ENCODE results near the gene AFDN. TPM values are rescaled to one million over a fixed set of nuclear protein-coding genes. Genes with fewer than 3 reads are reported as not detected.

The AFDN gene
- total RNA-seq, 3 donors from 2014 or later, result 93.1 to 292 (median 170) TPM

- no peak overlapping the region for H3K27ac ChIP-seq
- no peaks in the 10 kb centered on the region for H3K27me3 ChIP-seq
- no peak overlapping the region for H3K4me3 ChIP-seq
- H3K9me3 ChIP-seq, result no peaks in the 10 kb centered on the region
- no peak for DNase-seq (ENCODE audit: low spot score in 2 of 2)
- H3K4me1 ChIP-seq, result no peaks in the 10 kb centered on the region
- H3K36me3 ChIP-seq, result no peaks in the 10 kb centered on the region
- intact Hi-C loops (cut with DNase I; ENCODE audit: low total_unique reads), result no loop called here
- TF ChIP-seq POLR2AphosphoS5 (IDR thresholded peaks at IDR 0.05), result no peak
- TF ChIP-seq CTCF (IDR thresholded peaks at IDR 0.05), result no peak
- TF ChIP-seq POLR2A (IDR thresholded peaks at IDR 0.05), result no peak
Observed at GRCh38 chr6:167928111-167928510, 101.4 kb downstream of the AFDN start.

- intact Hi-C loops (cut with DNase I; ENCODE audit: low total_unique reads), result no loop called here
- Histone ChIP-seq H3K9me3 (no peaks in the 10 kb centered on the region), H3K4me1 (no peaks in the 10 kb centered on the region), H3K27ac (no peak overlapping the region), H3K36me3 (no peaks in the 10 kb centered on the region), H3K4me3 (no peak overlapping the region), H3K27me3 (no peaks in the 10 kb centered on the region)
- DNase-seq (ENCODE audit: low spot score in 2 of 2), result no peak
- TF ChIP-seq POLR2AphosphoS5 (IDR thresholded peaks at IDR 0.05) (no peak), POLR2A (IDR thresholded peaks at IDR 0.05) (no peak), CTCF (IDR thresholded peaks at IDR 0.05) (no peak)
Observed at GRCh38 chr6:167930295-167930694, 103.6 kb downstream of the AFDN start.

GRCh38 chr6:167932468-167933276 lies 106.0 kb downstream of the AFDN start:
- TF ChIP-seq POLR2AphosphoS5 (IDR thresholded peaks at IDR 0.05) (no peak), POLR2A (IDR thresholded peaks at IDR 0.05) (no peak), CTCF (IDR thresholded peaks at IDR 0.05) (no peak)
- peak in 1 of 2 donors; percentile 30 for DNase-seq (ENCODE audit: low spot score in 2 of 2)
- Histone ChIP-seq H3K27ac (peak overlapping the region; percentile 7 to 30), H3K4me1 (no peaks in the 10 kb centered on the region), H3K9me3 (no peaks in the 10 kb centered on the region), H3K4me3 (no peak overlapping the region), H3K36me3 (no peaks in the 10 kb centered on the region), H3K27me3 (no peaks in the 10 kb centered on the region)
- intact Hi-C loops (cut with DNase I; ENCODE audit: low total_unique reads), result no loop called here

GRCh38 chr6:167933290-167933689 lies 106.6 kb downstream of the AFDN start:
- Histone ChIP-seq H3K27ac (no peak overlapping the region), H3K4me3 (no peak overlapping the region), H3K27me3 (no peaks in the 10 kb centered on the region), H3K4me1 (no peaks in the 10 kb centered on the region), H3K36me3 (no peaks in the 10 kb centered on the region), H3K9me3 (no peaks in the 10 kb centered on the region)
- no peak for TF ChIP-seq POLR2AphosphoS5 (IDR thresholded peaks at IDR 0.05)
- no peak for TF ChIP-seq CTCF (IDR thresholded peaks at IDR 0.05)
- no peak for TF ChIP-seq POLR2A (IDR thresholded peaks at IDR 0.05)
- no peak for DNase-seq (ENCODE audit: low spot score in 2 of 2)
- intact Hi-C loops (cut with DNase I; ENCODE audit: low total_unique reads), result no loop called here

GRCh38 chr6:167933847-167934246 lies 107.1 kb downstream of the AFDN start:
- intact Hi-C loops (cut with DNase I; ENCODE audit: low total_unique reads), result no loop called here
- no peak for DNase-seq (ENCODE audit: low spot score in 2 of 2)
- no peaks in the 10 kb centered on the region for H3K4me1 ChIP-seq
- H3K27me3 ChIP-seq, result no peaks in the 10 kb centered on the region
- H3K36me3 ChIP-seq, result no peaks in the 10 kb centered on the region
- no peak overlapping the region for H3K4me3 ChIP-seq
- TF ChIP-seq POLR2AphosphoS5 (IDR thresholded peaks at IDR 0.05), result no peak
- no peak for TF ChIP-seq POLR2A (IDR thresholded peaks at IDR 0.05)
- no peak for TF ChIP-seq CTCF (IDR thresholded peaks at IDR 0.05)
- H3K27ac ChIP-seq, result peak overlapping the region in 1 of 2 donors; percentile 62
- no peaks in the 10 kb centered on the region for H3K9me3 ChIP-seq
